HG03442 (cell line): ENCODE measurements around the gene OOSP4B.
"Not testable (repeated sequence)": the region's sequence is repeated elsewhere in the genome, so short reads cannot be mapped to it uniquely, and the experiment has no call there.

Experiments
- ATAC-seq: cut with Tn5 transposase; IDR thresholded peaks from one replicate; pipeline ENCODE4 v1.9.1; 2021; ENCODE audit warnings: mild to moderate bottlenecking, moderate library complexity; ENCODE audit not compliant: unreplicated experiment

The OOSP4B gene

GRCh38 chr11:60016881-60017280 lies at the start of gene OOSP4B:
Gene OOSP4B (plus strand): TSS chr11:60017181.
- ATAC-seq, result no peak

GRCh38 chr11:59967677-59968394 lies 49.1 kb upstream of the OOSP4B start:
- no peak for ATAC-seq

GRCh38 chr11:59968395-59968783 lies 48.6 kb upstream of the OOSP4B start:
- ATAC-seq, result no peak

GRCh38 chr11:59973097-59973496 lies 43.9 kb upstream of the OOSP4B start:
- no peak for ATAC-seq

- ATAC-seq, result no peak
Observed at GRCh38 chr11:59981106-59981770, 35.7 kb upstream of the OOSP4B start.

GRCh38 chr11:59982037-59982436 lies 34.9 kb upstream of the OOSP4B start:
- ATAC-seq, result not testable (repeated sequence)

- ATAC-seq, result no peak
Observed at GRCh38 chr11:59983212-59983611, 33.8 kb upstream of the OOSP4B start.

GRCh38 chr11:59984368-59984767 lies 32.6 kb upstream of the OOSP4B start:
- ATAC-seq, result no peak

GRCh38 chr11:59990421-59990820 lies 26.6 kb upstream of the OOSP4B start:
- no peak for ATAC-seq

GRCh38 chr11:59992425-59992824 lies 24.6 kb upstream of the OOSP4B start:
- no peak for ATAC-seq

- no peak for ATAC-seq
Observed at GRCh38 chr11:59997800-59998199, 19.2 kb upstream of the OOSP4B start.

GRCh38 chr11:59999691-60000090 lies 17.3 kb upstream of the OOSP4B start:
- no peak for ATAC-seq

- ATAC-seq, result no peak
Observed at GRCh38 chr11:60003729-60004128, 13.3 kb upstream of the OOSP4B start.

- ATAC-seq, result no peak
Observed at GRCh38 chr11:60005360-60005759, 11.6 kb upstream of the OOSP4B start.

GRCh38 chr11:60018058-60018457 lies 1.1 kb downstream of the OOSP4B start:
- ATAC-seq, result no peak

- not testable (repeated sequence) for ATAC-seq
Observed at GRCh38 chr11:60020376-60020775, 3.4 kb downstream of the OOSP4B start.

- no peak for ATAC-seq
Observed at GRCh38 chr11:60029015-60029632, 12.1 kb downstream of the OOSP4B start.

GRCh38 chr11:60040109-60040508 lies 23.1 kb downstream of the OOSP4B start, which contains the start of gene OOSP2:
Gene OOSP2 (plus strand): TSS chr11:60040409. CDS start chr11:60040460, 51 bp downstream.
- no peak for ATAC-seq

- not testable (repeated sequence) for ATAC-seq
Observed at GRCh38 chr11:60050422-60050821, 33.4 kb downstream of the OOSP4B start.

GRCh38 chr11:60050839-60051238 lies 33.9 kb downstream of the OOSP4B start:
- ATAC-seq, result not testable (repeated sequence)

GRCh38 chr11:60056349-60056969 lies 39.5 kb downstream of the OOSP4B start, which contains the start of gene MS4A3:
Gene MS4A3 (plus strand): TSS chr11:60056665. CDS start chr11:60061161, 4,496 bp downstream.
- no peak for ATAC-seq
